Stimulated activated naive CD4-positive, alpha-beta T cell treated with Interleukin-2 at 50 U/mL for 16 hours (primary cell): ENCODE measurements around the gene BFSP1.

Source experiments
- DNase-seq: peaks from one replicate; lab custom pipeline; 2025; lab: John Stamatoyannopoulos, UW

BFSP1 gene

DNA sequence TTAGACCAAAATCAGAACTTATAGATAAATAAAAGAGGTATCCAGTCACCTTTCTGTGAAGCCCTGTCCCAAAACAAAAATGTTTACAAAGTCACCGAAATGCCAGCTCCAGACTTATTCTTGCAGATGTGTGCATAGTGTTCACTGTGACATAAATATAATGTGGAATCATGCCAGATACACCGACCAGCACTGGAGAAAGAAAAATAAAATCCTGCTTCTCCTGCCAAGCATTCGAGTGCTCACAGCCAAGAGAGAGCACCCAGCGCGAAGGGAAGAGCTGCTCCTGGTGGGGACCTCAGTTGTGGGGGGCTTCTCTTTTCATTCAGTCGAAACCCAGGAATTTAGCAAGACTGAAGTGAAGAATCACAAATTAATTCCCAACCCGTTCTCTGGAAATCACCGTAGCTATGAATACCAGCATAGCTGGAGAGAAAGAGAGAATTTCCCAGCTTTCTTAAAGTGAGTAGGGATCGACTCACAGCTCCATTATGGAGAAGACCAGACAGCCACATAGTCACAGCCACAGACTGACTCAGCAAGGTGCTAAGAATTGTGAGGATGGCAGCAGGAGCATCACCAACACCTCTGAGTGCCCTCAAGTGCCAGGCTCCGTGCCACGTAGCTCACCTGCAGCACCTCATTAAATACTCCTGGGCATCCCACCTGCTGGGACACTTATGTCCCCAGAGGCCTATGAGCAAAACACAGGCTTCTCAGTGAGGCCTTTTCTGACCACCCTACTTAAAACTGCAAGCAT lies 33.2 kb downstream of the BFSP1 start:
- DNase-seq: no peak

DNA sequence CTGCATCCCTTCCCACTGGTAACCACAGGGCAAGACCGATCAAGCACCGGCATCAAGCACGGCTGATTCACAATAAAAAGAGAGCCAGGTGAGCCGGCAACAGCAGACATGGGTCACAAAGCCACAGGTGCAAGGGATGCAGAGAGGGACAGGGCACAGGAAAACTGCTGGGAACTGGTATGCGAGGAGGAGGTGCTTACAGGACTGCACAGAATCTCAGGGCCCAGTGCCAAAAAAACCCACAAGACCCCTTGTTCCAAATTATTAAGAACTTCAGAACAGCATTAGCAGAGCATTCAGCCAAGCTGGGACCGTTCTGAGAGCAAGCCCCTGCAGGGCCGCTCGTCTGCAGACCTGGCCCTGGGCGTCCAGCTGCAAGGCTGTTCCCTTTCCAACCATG lies 35.4 kb downstream of the BFSP1 start:
- DNase-seq: no peak

DNA sequence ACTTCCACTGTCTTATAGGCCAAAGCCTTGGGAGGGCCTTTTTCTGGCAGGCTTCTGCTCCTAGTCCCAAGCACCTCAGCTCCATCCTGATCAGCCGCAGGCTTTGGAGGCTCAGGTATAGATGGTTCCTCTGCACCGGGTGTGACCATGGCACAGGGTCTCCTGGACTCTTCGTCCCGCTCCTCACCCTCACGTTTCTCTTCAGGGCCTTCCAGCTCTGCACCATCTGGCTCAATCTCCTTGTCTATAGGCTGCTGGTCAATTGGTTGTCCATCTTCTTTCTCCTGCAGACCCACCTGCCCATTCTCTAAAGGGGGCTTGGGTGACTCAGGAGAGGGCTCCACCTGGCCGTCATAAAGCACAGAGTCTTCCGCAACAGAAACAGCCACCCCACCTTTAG lies 37.0 kb downstream of the BFSP1 start:
- no peak for DNase-seq

DNA sequence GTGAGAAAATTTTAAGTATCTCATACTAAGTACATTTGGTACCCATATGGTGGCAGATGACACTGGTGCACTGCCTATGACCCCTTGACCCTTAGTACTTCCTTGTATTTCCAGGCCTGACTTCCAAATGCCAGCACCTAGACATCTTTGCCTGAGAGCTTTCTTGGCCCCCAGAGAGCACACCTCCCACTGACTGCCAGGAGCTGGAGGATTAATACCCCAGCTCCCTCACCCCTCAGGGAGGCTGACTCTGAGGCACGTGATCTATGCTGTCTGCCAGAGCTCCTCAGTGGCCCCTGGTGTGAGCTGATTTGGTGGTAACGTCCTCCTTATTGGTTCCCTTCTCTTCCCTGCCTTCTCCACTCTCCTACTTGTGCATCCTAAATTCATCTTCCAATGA lies 38.0 kb downstream of the BFSP1 start:
- DNase-seq: no peak

DNA sequence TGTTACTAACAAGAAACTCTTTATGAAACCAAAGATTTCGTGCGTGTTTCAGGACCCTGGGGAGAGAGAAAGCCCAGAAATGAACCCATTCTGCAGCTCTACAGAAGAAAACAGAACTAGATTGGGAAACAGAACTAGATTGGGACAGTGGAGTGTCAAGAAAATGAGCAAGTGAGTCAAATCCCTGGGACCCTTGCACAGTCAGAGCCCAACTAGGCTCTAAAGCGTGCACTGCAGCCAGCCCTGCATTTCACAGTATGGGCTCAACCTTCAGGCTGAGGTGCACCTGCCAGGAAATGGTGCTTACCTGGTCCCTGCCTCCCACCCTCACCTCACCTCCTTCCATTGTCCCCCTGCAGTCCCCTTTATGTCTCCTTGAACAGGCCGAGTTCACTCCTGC lies 39.7 kb downstream of the BFSP1 start:
- no peak for DNase-seq

DNA sequence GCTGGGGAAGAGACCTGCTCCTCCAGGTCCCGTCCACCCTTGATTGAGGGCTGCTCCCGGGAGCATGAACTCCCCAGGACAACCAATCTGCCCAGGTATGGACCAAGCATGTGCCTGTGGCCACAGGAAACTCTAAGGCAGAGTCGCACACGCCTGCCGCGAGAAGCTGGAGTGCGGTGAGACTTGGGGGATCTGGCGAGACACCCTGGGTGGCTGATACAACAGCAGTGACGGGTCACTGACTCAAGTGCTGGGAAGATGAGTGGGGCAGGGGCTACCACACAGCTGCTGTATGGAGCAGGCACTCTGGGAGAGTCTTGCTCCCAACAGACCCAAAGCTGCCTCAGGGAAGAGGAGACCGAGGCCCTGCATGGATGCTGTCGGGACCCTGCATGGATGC lies 40.1 kb downstream of the BFSP1 start:
- DNase-seq: no peak

DNA sequence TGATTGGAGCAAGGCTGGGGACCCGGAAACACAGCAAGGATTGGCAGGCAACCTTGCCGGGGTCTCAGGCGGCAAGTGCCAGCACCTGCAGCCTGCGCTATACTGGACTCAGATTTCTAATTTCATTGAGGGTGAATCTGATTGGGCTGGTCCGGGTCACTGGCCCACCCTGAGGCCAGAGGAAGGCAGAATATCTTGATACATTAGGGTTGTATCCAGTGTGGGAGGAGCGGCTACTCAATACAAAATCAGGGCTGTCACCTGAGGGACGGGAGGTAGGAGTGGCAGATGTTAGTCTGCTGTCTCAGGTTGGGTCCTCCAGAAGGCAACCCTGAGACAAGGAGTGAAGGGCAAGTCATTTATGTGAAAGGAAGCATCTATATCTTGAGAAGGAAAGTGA lies 40.7 kb downstream of the BFSP1 start:
- DNase-seq: no peak

DNA sequence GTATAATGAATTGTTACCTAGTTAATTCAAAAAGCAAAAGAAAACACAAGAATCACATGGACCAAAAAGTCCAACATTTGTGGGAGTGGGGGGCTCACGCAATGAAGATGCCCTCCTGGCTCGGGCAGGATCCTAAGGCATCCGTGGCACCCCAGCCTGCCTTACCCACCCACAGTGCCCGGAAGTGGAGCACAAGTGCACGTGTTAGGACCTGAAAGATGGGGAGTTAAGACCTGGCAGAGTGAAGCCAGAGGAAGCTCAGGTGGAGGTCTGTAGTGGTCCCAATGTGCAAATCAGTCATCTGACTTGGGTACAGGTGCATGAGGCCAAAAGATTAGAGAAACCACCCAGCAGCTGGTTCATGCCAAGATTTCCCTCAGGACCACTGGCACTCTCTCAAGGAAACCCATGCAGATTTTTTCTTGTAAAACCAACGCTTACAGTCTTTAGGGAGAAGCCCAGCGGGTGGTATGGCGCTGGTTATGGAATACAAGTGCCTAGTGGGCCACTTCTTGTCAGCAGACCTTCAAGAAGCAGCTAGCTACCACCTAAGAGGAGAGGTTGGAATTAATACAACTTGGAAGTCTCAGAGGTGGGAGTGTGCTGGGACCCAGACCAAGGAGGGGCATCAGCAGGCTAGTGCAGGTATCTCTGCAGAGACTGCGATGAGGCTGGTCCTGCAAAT lies 42.1 kb downstream of the BFSP1 start:
- no peak for DNase-seq

DNA sequence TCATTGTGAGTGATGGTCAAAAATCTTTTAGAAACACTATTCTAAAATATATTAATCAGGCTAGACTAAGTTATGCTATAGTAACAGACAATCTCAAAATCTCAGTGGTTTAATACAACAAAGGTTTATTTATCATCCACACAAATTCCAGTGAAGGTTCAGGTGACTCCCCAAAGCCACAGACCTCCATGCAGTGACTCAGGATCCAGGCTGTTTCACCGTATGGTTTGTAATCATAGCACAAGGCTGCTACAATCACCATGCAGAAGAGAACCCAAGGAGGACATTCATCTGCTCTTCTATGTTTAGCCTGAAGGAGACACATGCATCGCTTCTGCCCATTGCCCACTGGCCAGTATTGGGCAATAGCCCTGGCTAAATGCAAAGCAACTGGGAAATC lies 46.2 kb downstream of the BFSP1 start:
- DNase-seq: no peak

DNA sequence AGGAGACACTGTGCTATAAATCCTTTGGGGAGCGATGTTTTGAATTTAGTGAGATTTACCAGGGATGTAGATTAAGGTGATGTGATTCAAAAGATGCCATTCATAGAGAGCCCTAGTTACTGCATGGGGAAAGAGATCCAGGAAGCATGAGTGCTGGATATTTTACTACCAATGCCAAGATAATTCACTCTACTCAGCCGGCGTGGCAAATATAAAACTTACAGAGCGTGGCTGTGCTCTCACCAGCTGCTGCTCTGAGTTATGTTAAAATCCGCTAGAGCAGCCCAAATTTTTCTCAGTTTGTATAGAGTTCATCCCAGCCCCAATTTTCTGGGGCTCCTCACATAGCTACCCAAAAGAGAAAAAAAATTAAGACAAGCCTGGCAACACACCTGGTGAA lies 48.6 kb downstream of the BFSP1 start:
- no peak for DNase-seq

DNA sequence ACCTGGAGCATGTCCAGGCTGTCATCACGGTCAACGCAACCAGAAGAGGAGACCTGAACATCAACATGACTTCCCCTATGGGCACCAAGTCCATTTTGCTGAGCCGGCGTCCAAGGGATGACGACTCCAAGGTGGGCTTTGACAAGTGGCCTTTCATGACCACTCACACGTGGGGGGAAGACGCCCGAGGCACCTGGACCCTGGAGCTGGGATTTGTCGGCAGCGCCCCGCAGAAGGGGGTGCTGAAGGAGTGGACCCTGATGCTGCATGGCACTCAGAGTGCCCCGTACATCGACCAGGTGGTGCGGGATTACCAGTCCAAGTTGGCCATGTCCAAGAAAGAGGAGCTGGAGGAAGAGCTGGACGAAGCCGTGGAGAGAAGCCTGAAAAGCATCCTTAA lies 49.5 kb downstream of the BFSP1 start:
- DNase-seq: no peak

DNA sequence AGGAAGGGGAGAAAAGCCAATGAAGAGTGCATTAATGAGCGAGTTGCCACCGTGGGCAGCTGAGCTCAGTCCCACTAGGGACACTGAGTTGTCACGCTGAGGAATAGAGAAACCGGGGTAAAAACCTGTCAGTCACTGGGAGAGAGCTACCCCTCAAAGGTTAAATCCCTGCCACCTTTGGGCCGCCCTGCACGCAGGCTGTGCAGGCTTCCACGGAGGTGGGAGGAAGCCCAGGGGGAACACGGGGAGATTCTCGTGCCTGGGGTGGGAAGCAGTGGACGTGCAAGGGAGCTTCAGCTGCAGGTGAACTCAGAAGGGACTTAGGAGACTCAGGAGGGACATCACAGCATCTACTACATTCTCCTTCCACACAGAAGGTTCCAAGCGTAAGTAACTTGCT lies 50.5 kb downstream of the BFSP1 start:
- no peak for DNase-seq

DNA sequence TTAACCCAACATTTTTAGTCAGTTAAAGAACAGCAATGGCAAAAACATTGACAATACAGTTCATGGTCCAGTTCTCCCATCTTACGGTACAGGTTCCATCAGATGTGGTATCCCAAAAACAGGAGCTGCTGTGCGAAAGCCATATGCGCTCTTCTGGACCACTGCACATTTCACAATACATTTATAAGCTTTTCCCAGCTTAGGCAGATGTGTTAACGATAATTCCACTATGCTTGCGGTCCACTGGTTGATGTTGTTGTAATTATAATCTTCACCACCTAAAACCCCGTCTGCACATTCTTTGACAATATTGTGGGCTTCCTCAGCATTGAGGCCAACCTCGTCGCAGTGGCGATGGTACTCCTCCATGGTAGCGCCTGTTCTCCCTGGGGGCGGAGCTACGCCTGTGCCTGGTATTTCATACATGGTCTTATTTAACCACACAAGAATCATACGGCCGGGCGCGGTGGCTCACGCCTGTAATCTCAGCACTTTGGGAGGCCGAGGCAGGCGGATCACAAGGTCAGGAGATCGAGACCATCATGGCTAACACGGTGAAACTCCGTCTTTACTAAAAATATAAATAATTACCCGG lies 52.0 kb downstream of the BFSP1 start:
- DNase-seq: no peak

DNA sequence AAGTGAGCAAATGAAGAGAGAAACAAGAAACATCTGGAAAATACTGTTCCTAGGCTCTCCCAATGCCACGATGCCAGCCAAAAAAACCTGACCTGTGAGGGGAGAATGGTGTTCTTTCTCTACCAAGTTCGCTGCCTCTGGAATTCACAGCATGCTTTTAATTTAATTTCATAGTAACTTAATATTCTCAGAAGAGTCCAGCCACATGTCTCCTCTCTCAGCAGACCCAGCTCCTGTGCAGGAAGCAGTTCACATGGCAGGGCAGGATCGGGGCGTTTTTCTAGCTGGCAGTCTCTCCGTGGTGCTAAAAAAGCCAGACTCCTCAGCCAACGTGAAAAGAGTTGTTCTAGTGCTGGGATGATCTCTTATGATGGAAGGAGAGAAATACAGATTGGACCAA lies 57.5 kb downstream of the BFSP1 start:
- DNase-seq: no peak

DNA sequence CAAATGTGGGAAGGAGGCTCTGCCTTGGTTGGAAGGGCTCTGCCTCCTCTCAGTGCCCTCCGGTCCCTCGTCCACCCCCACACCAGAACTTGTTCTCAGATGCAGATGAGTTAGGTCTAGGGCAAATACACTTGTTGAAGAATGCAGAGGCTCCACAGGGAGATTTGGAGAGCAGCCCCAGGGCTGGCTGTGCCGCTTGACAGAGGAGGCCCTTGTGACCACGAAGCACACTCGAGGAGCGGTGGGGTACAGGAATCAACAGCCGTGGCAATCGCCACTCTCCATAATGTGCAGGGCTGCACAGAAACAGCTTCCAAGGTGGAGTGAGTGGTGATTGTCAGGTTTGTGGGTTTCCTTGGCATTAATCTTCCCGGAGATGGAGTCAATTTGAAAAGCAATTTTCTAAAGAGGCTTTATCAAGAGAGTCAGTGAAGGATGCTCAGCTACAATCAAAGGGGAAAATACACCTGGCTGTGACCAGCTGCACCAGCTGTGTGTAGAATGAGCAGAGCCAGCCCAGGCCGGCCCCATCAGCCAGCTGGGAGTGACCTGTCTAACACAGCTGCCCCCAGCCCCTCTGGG lies 59.5 kb downstream of the BFSP1 start:
- no peak for DNase-seq

DNA sequence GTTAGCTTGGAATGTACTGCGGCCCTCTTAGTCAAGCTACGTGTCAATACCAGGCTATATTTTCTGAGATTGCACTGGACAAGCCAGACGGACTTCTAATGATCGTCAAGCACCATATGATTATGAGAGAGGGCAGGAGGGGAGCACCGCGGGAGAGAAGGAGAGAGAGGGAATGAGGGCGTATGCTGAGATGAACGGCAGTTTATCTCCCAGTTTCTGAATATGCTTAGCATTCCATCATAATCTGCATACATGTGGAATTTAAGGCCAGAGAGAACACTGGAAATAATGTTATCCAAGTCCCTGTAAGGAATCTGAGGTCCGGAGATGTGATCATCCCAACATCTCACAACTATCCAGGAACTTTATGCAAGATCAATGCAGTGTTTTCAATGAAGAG lies 60.2 kb downstream of the BFSP1 start:
- DNase-seq: no peak

DNA sequence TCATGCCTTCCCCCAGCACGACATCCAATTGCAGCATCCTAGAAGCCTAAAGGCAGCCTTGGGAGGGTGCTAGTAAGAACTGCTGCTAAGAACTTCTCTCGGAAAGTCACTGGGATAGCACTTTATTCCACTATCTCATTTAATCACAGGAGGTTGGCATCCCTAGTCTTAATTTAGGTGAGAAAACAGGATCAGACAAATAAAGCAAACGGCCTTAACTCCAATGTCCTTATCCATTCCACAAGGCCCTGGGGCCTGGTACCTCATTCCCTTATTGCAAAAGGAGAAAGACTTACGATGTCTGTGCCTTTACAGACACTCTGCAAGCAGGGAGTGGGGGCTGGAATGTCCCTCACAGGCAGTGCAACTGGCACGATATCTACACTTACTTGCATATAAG lies 60.7 kb downstream of the BFSP1 start:
- DNase-seq: no peak

DNA sequence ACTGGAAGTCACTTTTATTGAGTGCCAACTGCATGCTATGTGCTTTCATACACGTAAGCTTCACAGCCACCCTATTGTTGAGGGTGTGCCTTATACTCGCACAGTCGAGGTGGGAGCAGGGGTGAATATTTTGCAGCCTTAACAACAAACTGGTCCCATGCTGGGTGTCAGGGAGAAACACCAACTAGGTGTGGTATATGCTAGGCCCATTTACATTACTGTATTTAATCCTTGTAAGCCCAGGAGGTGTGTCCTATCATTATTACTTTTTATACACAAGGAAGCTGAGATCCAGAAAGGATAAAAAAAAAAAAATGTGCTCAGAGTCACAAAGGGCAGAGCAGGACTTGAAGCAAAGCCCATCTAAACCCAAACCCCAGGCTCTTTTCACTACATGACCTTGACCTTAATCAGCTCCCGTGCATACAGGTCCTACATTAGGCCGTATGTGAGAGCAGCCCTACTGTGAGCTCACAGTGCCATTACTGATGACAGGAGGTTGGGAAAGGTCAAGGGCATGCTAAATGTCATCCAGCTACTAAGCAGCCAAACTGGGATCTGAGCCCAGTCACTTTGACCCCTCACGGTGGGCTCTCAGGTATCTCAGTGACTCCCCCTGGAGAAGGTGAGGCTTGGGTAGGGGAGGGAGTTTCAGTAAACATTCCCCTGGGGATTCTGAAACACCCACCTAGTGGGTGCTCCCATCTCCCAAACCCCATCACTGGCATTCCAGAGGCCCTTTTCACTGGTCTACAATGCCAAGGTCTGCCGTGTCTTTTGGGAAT lies 61.7 kb downstream of the BFSP1 start:
- DNase-seq: no peak

DNA sequence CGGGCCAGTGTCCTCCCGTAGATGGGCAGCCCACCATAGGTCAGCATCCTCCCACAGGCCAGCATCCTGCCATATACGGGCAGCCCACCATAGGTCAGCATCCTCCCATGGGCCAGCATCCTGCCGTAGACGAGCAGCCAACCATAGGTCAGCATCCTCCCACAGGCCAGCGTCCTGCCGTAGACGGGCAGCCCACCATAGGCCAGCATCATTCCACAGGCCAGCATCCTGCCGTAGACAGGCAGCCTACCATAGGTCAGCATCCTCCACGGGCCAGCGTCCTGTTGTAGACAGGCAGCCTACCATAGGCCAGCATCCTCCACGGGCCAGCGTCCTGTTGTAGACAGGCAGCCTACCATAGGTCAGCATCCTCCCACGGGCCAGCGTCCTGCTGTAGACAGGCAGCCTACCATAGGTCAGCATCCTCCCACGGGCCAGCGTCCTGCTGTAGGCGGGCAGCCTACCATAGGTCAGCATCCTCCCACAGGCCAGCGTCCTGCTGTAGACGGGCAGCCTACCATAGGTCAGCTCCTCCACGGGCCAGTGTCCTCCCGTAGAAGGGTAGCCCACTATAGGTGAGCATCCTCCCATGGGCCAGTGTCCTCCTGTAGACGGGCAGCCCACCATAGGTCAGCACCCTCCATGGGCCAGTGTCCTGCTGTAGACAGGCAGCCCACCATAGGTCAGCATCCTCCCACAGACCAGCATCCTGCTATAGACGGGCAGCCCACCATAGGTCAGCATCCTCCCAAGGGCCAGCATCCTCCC lies 62.9 kb downstream of the BFSP1 start:
- DNase-seq: no peak

DNA sequence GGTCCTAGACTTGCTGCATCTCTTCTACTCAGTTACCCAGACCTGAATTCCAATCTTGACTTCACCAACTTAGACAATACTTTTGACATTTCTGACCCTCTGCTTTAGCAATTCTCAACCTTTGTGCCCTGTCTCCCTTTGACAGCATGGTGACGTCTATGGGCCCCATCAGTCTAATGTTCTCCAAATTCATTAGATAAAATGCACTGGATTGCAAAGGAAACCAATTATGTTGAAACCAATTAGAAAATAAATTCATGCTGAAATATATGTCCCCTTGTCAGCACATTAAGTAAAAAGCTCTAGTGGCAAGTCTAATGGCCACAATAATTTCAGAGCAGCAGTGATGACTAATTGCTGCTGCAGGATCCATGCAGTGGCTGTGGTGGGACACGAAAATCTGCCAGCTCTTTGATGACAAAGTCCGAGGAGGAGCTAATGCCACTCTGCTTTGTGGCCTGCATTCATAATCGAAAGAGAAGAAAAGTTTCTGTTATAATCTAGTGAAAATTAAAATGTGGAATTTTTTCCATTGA lies 64.0 kb downstream of the BFSP1 start:
- DNase-seq: no peak

DNA sequence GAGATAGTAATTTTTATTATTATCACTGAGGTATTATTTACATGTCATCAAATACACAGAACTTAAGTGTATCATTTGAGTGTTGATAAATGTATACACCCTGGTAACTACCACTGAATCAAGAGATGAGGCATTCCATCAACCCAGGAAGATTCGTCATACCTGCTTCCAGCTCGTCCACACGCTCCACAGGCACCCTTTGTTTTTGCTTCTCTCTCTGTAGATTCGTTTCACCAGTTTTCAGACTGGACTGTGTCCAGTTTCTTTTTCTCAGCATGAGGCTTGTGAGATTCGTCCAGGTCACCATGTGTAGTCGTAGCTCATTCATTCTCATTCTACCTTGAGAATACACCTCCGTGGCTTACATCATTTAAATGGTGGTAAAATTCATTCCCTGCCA lies 64.5 kb downstream of the BFSP1 start:
- DNase-seq: no peak
